ENCODE results near the gene TCEAL3.

DNA sequence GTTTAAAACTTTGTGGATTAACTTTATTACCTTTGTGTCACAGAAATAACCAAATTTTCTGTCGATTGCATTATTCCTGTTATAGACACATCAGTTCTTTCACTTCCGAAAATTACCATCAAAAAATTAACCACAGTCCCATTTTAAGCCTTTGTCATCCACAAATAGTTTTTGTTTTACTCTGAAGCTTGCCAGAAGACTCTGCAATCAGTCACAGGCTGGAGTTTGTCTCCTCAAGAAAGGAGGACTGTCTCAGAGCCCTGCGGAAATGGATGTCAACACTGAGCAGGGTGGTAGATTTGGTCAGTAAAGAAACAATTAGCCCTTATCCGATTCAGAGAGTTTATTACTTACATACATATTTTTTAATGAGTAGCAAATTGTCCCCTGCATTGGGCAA is 42.6 kb upstream of the TCEAL3 start:
- TF ChIP-seq POLR2A (IDR thresholded peaks at IDR 0.05): no peak
- TF ChIP-seq, protein P1, sequence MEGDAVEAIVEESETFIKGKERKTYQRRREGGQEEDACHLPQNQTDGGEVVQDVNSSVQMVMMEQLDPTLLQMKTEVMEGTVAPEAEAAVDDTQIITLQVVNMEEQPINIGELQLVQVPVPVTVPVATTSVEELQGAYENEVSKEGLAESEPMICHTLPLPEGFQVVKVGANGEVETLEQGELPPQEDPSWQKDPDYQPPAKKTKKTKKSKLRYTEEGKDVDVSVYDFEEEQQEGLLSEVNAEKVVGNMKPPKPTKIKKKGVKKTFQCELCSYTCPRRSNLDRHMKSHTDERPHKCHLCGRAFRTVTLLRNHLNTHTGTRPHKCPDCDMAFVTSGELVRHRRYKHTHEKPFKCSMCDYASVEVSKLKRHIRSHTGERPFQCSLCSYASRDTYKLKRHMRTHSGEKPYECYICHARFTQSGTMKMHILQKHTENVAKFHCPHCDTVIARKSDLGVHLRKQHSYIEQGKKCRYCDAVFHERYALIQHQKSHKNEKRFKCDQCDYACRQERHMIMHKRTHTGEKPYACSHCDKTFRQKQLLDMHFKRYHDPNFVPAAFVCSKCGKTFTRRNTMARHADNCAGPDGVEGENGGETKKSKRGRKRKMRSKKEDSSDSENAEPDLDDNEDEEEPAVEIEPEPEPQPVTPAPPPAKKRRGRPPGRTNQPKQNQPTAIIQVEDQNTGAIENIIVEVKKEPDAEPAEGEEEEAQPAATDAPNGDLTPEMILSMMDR (IDR thresholded peaks at IDR 0.05): no peak
